A549 (cell line): Measurements from ENCODE around the gene ENO3.

Experiments
- BCL3 ChIP-seq: fragments of >200 bp; sonication (Bioruptor Twin); formaldehyde crosslinking; IDR thresholded peaks from 3 replicates; pipeline ENCODE4 v1.6.1; 2016
- BHLHE40 ChIP-seq: IDR thresholded peaks from 2 replicates; pipeline ENCODE4 v1.6.1; 2012; ENCODE audit warnings: low read depth, low read length, inconsistent platforms
- CBX2 ChIP-seq: fragments of 200-600 bp; sonication (generic); IDR thresholded peaks from 2 replicates; pipeline ENCODE4 v1.6.1; 2016; ENCODE audit warnings: low read depth, mild to moderate bottlenecking, borderline replicate concordance
- CTCF ChIP-seq: fragments of >200 bp; sonication (Bioruptor Twin); formaldehyde crosslinking; IDR thresholded peaks from 3 replicates; pipeline ENCODE4 v1.5.1; 2016
- EP300 ChIP-seq, 2 experiments: fragments of >200 bp; sonication (Bioruptor Twin); formaldehyde crosslinking; IDR thresholded peaks; 2 replicates in 1 of 2; 3 replicates in 1 of 2; pipeline ENCODE4 v1.6.1; 2016 to 2017
- JUNB ChIP-seq: fragments of >200 bp; sonication (Bioruptor Twin); formaldehyde crosslinking; IDR thresholded peaks from 2 replicates; pipeline ENCODE4 v1.6.1; 2016
- MAZ ChIP-seq: fragments of 150-350 bp; IDR thresholded peaks from 2 replicates; pipeline ENCODE4 v1.6.1; 2014; ENCODE audit warnings: antibody characterized with exemption, low read depth, low read length, borderline replicate concordance
- NFE2L2 ChIP-seq: fragments of 150-350 bp; conservative IDR thresholded peaks from 2 replicates; pipeline ENCODE4 v1.6.1; 2014; ENCODE audit warnings: low read length
- PHF8 ChIP-seq: fragments of 200-600 bp; sonication (generic); IDR thresholded peaks from 2 replicates; pipeline ENCODE4 v1.6.1; 2016; ENCODE audit warnings: low read depth, mild to moderate bottlenecking, antibody characterized with exemption, moderate library complexity, borderline replicate concordance
- POLR2A ChIP-seq: IDR thresholded peaks from 2 replicates; pipeline ENCODE4 v1.6.1; 2012; ENCODE audit warnings: mild to moderate bottlenecking, low read length
- RAD21 ChIP-seq, 2 experiments: fragments of >200 bp in 1 of 2; sonication (Bioruptor Twin) in 1 of 2; formaldehyde crosslinking in 1 of 2; IDR thresholded peaks in 1 of 2; conservative IDR thresholded peaks in 1 of 2; 2 replicates in 1 of 2; 3 replicates in 1 of 2; pipeline ENCODE4 v1.6.1; 2012 to 2018; ENCODE audit warnings: inconsistent platforms in 1 of 2
- REST ChIP-seq: fragments of 200-600 bp; sonication (generic); IDR thresholded peaks from 2 replicates; pipeline ENCODE4 v1.6.1; 2016; ENCODE audit warnings: antibody characterized with exemption, mild to moderate bottlenecking, moderate library complexity
- TF ChIP-seq, protein P1 (sequence below): fragments of 450-650 bp; IDR thresholded peaks from 2 replicates; pipeline ENCODE4 v1.6.1; 2014; ENCODE audit warnings: antibody characterized with exemption
- TF ChIP-seq, protein P2 (sequence below): fragments of 150-350 bp; IDR thresholded peaks from 2 replicates; pipeline ENCODE4 v1.6.1; 2014; ENCODE audit warnings: low read depth, mild to moderate bottlenecking, low read length

- TF ChIP-seq CTCF (no peak), MAZ (no peak), JUNB (no peak), BCL3 (no peak), RAD21 (conservative IDR thresholded peaks at IDR 0.05 in 1 of 2, IDR thresholded peaks at IDR 0.05 in 1 of 2) (no peak), NFE2L2 (no peak), REST (no peak), BHLHE40 (no peak), CBX2 (no peak), PHF8 (no peak), EP300 (IDR thresholded peaks at IDR 0.05) (no peak), POLR2A (no peak)
- TF ChIP-seq, protein P1, sequence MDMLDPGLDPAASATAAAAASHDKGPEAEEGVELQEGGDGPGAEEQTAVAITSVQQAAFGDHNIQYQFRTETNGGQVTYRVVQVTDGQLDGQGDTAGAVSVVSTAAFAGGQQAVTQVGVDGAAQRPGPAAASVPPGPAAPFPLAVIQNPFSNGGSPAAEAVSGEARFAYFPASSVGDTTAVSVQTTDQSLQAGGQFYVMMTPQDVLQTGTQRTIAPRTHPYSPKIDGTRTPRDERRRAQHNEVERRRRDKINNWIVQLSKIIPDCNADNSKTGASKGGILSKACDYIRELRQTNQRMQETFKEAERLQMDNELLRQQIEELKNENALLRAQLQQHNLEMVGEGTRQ = no peak
- TF ChIP-seq, protein P2, sequence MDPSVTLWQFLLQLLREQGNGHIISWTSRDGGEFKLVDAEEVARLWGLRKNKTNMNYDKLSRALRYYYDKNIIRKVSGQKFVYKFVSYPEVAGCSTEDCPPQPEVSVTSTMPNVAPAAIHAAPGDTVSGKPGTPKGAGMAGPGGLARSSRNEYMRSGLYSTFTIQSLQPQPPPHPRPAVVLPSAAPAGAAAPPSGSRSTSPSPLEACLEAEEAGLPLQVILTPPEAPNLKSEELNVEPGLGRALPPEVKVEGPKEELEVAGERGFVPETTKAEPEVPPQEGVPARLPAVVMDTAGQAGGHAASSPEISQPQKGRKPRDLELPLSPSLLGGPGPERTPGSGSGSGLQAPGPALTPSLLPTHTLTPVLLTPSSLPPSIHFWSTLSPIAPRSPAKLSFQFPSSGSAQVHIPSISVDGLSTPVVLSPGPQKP = no peak
Observed at GRCh38 chr17:4931963-4932362, 19.0 kb upstream of the ENO3 start, which contains the start of gene GP1BA.
